Measurements from ENCODE around the gene ZNF805.
"Not testable (repeated sequence)": the region's sequence is repeated elsewhere in the genome, so short reads cannot be mapped to it uniquely, and the experiment has no call there.

The ZNF805 gene

GRCh38 chr19:57271280-57271679 lies 30.8 kb downstream of the ZNF805 start:
- DNase-seq (ENCODE audit: extremely low read depth, insufficient read length), result no peak
- Histone ChIP-seq H3K36me3 (ENCODE audit: control insufficient read depth, insufficient read depth, low read length) (no peaks in the 10 kb centered on the region), H3K4me3 (replicated peaks; ENCODE audit: low read depth, low read length) (no peak overlapping the region), H3K27me3 (replicated peaks; ENCODE audit: control insufficient read depth, insufficient read depth, low read length) (no peaks in the 10 kb centered on the region)
- TF ChIP-seq CTCF (IDR thresholded peaks at IDR 0.05; ENCODE audit: insufficient read depth, low read length, poor library complexity, severe bottlenecking), result no peak

- Histone ChIP-seq H3K27me3 (replicated peaks; ENCODE audit: control insufficient read depth, insufficient read depth, low read length) (no peaks in the 10 kb centered on the region), H3K36me3 (ENCODE audit: control insufficient read depth, insufficient read depth, low read length) (no peaks in the 10 kb centered on the region), H3K4me3 (replicated peaks; ENCODE audit: low read depth, low read length) (no peak overlapping the region)
- no peak for DNase-seq (ENCODE audit: extremely low read depth, insufficient read length)
- TF ChIP-seq CTCF (IDR thresholded peaks at IDR 0.05; ENCODE audit: insufficient read depth, low read length, poor library complexity, severe bottlenecking), result no peak
These were observed 32.6 kb downstream of the ZNF805 start for GRCh38 chr19:57273014-57273413.

GRCh38 chr19:57276430-57276829 lies 36.0 kb downstream of the ZNF805 start:
- no peak for DNase-seq (ENCODE audit: extremely low read depth, insufficient read length)
- Histone ChIP-seq H3K27me3 (replicated peaks; ENCODE audit: control insufficient read depth, insufficient read depth, low read length) (no peaks in the 10 kb centered on the region), H3K36me3 (ENCODE audit: control insufficient read depth, insufficient read depth, low read length) (no peaks in the 10 kb centered on the region), H3K4me3 (replicated peaks; ENCODE audit: low read depth, low read length) (no peak overlapping the region)
- no peak for TF ChIP-seq CTCF (IDR thresholded peaks at IDR 0.05; ENCODE audit: insufficient read depth, low read length, poor library complexity, severe bottlenecking)

- H3K36me3 ChIP-seq (ENCODE audit: control insufficient read depth, insufficient read depth, low read length); DNase-seq (ENCODE audit: extremely low read depth, insufficient read length); H3K27me3 ChIP-seq (replicated peaks; ENCODE audit: control insufficient read depth, insufficient read depth, low read length); H3K4me3 ChIP-seq (replicated peaks; ENCODE audit: low read depth, low read length): not testable (repeated sequence)
These were observed 38.0 kb downstream of the ZNF805 start for GRCh38 chr19:57278481-57278880.

GRCh38 chr19:57279418-57280164 lies 39.2 kb downstream of the ZNF805 start:
- Histone ChIP-seq H3K4me3 (replicated peaks; ENCODE audit: low read depth, low read length) (peak overlapping the region; percentile 96), H3K27me3 (replicated peaks; ENCODE audit: control insufficient read depth, insufficient read depth, low read length) (no peaks in the 10 kb centered on the region), H3K36me3 (ENCODE audit: control insufficient read depth, insufficient read depth, low read length) (peaks cover 7% of the 10 kb centered on the region)
- peak; percentile 84 for DNase-seq (ENCODE audit: extremely low read depth, insufficient read length)
- peak; percentile 41 for TF ChIP-seq CTCF (IDR thresholded peaks at IDR 0.05; ENCODE audit: insufficient read depth, low read length, poor library complexity, severe bottlenecking)

GRCh38 chr19:57280165-57280961 lies 39.9 kb downstream of the ZNF805 start, which contains the start of gene ZNF460:
Gene ZNF460 (plus strand): TSS chr19:57280485. CDS start chr19:57280807, 322 bp downstream.
- Histone ChIP-seq H3K4me3 (replicated peaks; ENCODE audit: low read depth, low read length) (peak within 1 kb of the TSS; percentile 96), H3K27me3 (replicated peaks; ENCODE audit: control insufficient read depth, insufficient read depth, low read length) (no peaks in the 10 kb centered on the region), H3K36me3 (ENCODE audit: control insufficient read depth, insufficient read depth, low read length) (peaks cover 11% of the 10 kb centered on the region)
- peak; percentile 98 for DNase-seq (ENCODE audit: extremely low read depth, insufficient read length)
- no peak for TF ChIP-seq CTCF (IDR thresholded peaks at IDR 0.05; ENCODE audit: insufficient read depth, low read length, poor library complexity, severe bottlenecking)

All from GM06990 (cell line).